ENCODE results near the gene HM13.
A peak's percentile ranks its signal among the peaks of the same experiment; 100 is the strongest.

Gene HM13

GRCh38 chr20:31475472-31476293 is 38.6 kb upstream of the HM13 start:
- ChIA-PET CTCF (interaction anchor here (0.9 to 1.3 kb wide), 3 partner anchors 15 to 28 kb away, joined by 3 to 4 read pairs (median 3); no protein-coding TSS in a partner anchor), POLR2A (ENCODE audit: low non-redundant PET) (no interaction called here)
- H3K27ac ChIP-seq: no peak overlapping the region
- no peak for TF ChIP-seq CTCF (conservative IDR thresholded peaks at IDR 0.05; ENCODE audit: low read depth)
- no peak for DNase-seq (ENCODE audit: low spot score)

DNA sequence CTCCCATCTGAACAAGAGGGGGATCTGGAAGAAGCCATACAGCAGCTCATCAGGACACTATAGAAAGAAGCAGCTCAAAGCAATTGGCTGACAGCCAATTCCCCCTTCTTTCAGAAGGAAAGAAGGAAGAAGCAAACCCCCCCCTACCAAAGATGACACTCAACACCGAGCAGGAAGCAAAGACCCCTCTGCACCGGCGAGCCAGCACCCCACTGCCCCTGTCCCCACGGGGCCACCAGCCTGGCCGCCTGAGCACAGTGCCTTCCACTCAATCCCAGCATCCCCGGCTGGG is 38.0 kb upstream of the HM13 start:
- ChIA-PET CTCF (interaction anchor here (0.9 to 1.3 kb wide), 2 partner anchors 15 to 24 kb away, joined by 3 read pairs; no protein-coding TSS in a partner anchor), POLR2A (ENCODE audit: low non-redundant PET) (no interaction called here)
- DNase-seq (ENCODE audit: low spot score): no peak
- TF ChIP-seq CTCF (conservative IDR thresholded peaks at IDR 0.05; ENCODE audit: low read depth): no peak
- H3K27ac ChIP-seq: no peak overlapping the region

GRCh38 chr20:31476643-31477215 is 37.5 kb upstream of the HM13 start:
- CTCF ChIA-PET: interaction anchor here (0.9 kb wide), 1 partner anchor 24 kb away, joined by 3 read pairs; no protein-coding TSS in a partner anchor
- POLR2A ChIA-PET (ENCODE audit: low non-redundant PET): no interaction called here
- H3K27ac ChIP-seq: no peak overlapping the region
- TF ChIP-seq CTCF (conservative IDR thresholded peaks at IDR 0.05; ENCODE audit: low read depth): no peak
- DNase-seq (ENCODE audit: low spot score): no peak

DNA sequence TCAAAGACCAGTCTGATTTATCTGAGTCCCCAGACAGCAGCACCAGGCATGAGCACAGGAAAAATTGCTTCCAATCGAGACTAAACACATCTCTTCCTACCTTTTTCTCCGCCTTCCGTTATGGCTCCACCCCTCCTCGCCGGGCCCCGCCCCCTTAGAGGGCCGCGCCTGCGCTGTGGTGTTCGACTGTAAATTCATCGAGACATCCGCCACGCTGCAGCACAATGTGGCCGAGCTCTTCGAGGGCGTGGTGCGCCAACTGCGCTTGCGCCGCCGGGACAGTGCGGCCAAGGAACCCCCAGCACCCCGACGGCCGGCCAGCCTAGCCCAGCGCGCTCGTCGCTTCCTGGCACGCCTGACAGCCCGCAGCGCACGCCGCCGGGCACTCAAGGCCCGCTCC is 30.2 kb upstream of the HM13 start:
- ChIA-PET CTCF (interaction anchor here (0.7 to 4.3 kb wide), 2 partner anchors 19 to 20 kb away, joined by 4 to 22 read pairs; no protein-coding TSS in a partner anchor), POLR2A (ENCODE audit: low non-redundant PET) (no interaction called here)
- DNase-seq (ENCODE audit: low spot score): peak; percentile 81
- no peak overlapping the region for H3K27ac ChIP-seq
- no peak for TF ChIP-seq CTCF (conservative IDR thresholded peaks at IDR 0.05; ENCODE audit: low read depth)

GRCh38 chr20:31485450-31486339 is 28.5 kb upstream of the HM13 start:
- no peak overlapping the region for H3K27ac ChIP-seq
- ChIA-PET CTCF (interaction anchor here (0.6 to 4.3 kb wide), 5 partner anchors 9 to 181 kb away, joined by 3 to 22 read pairs (median 5); no protein-coding TSS in a partner anchor), POLR2A (ENCODE audit: low non-redundant PET) (interaction anchor here (0.5 kb wide), 1 partner anchor 13 kb away, joined by 3 read pairs; no protein-coding TSS in a partner anchor)
- DNase-seq (ENCODE audit: low spot score): no peak
- TF ChIP-seq CTCF (conservative IDR thresholded peaks at IDR 0.05; ENCODE audit: low read depth): no peak

DNA sequence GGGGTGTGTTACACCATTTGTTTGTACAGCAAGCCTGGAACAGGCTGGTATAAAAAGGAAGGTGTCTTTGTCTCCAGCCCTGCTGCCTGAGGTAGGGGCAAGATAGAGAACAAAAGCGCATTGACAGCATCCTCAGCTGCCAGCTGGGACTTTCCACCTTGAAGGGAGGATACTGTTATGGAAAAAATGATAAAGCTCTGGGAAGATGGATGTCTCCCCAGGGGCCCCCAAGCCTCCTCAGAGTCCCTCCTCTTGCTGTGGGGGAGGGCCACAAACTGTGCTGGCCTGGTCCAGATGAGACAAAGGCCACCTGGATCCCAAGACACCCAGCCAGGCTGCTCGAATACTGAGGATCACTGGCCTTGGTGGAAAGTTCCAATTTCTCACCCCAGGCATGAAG is 26.1 kb upstream of the HM13 start:
- no peak overlapping the region for H3K27ac ChIP-seq
- DNase-seq (ENCODE audit: low spot score): no peak
- ChIA-PET POLR2A (ENCODE audit: low non-redundant PET) (no interaction called here), CTCF (interaction anchor here (1.8 to 2.2 kb wide), 2 partner anchors 15 to 28 kb away, joined by 7 to 14 read pairs; no protein-coding TSS in a partner anchor)
- TF ChIP-seq CTCF (conservative IDR thresholded peaks at IDR 0.05; ENCODE audit: low read depth): no peak
